WTC11 (cell line): ENCODE measurements around the gene EIF2B5. TPM values are rescaled to one million over a fixed set of nuclear protein-coding genes. Genes with fewer than 3 reads are reported as not detected.
A peak's percentile ranks its signal among the peaks of the same experiment; 100 is the strongest.

ENCODE experiments used
- ATAC-seq: fragments of 200-7000 bp; cut with Tn5 transposase; 2 replicates; pipeline ENCODE4 v1.10.0; 2021; ENCODE audit warnings: mild to moderate bottlenecking, moderate library complexity
- CTCF ChIA-PET: fragments of 300-600 bp; sonication (Branson Sonifier 250); formaldehyde crosslinking; loops from one replicate; lab custom pipeline; 2021; ENCODE audit warnings: antibody characterized with exemption; lab: Charles Lee
- POLR2A ChIA-PET: fragments of 350-600 bp; sonication (Branson Sonifier 250); formaldehyde crosslinking; loops from one replicate; lab custom pipeline; 2021; ENCODE audit warnings: antibody characterized with exemption; lab: Charles Lee
- DNase-seq: peaks from one replicate; pipeline ENCODE4 v3.0.0; 2021; ENCODE audit warnings: low spot score
- H3K27ac Mint-ChIP-seq: 2 replicates; pipeline ENCODE4 v1.8.0; 2021; ENCODE audit warnings: mixed read lengths
- H3K27me3 Mint-ChIP-seq: 2 replicates; pipeline ENCODE4 v1.8.0; 2021; ENCODE audit warnings: low read depth, mild to moderate bottlenecking, moderate library complexity, mixed read lengths
- H3K36me3 Mint-ChIP-seq: 2 replicates; pipeline ENCODE4 v1.8.0; 2021; ENCODE audit warnings: mixed read lengths
- H3K4me1 Mint-ChIP-seq: 2 replicates; pipeline ENCODE4 v1.8.0; 2022; ENCODE audit warnings: mixed read lengths
- H3K4me3 Mint-ChIP-seq: 2 replicates; pipeline ENCODE4 v1.8.0; 2021; ENCODE audit warnings: mild to moderate bottlenecking, moderate library complexity, mixed read lengths
- H3K9me3 Mint-ChIP-seq: 2 replicates; pipeline ENCODE4 v1.8.0; 2021; ENCODE audit warnings: mixed read lengths
- ETV6 ChIP-seq: sonication (generic); formaldehyde crosslinking; IDR thresholded peaks from 2 replicates; pipeline ENCODE4 v1.8.1; 2022; ENCODE audit warnings: mild to moderate bottlenecking, missing genetic modification reagents
- SMAD4 ChIP-seq: sonication (generic); formaldehyde crosslinking; IDR thresholded peaks from 2 replicates; pipeline ENCODE4 v1.8.0; 2022; ENCODE audit warnings: mild to moderate bottlenecking, missing genetic modification reagents
- ZNF317 ChIP-seq: sonication (generic); formaldehyde crosslinking; IDR thresholded peaks from 2 replicates; pipeline ENCODE4 v1.8.1; 2023; ENCODE audit warnings: low read depth, mild to moderate bottlenecking, moderate library complexity, missing genetic modification reagents, borderline replicate concordance
- total RNA-seq: library from RNA; stranded (reverse); gene quantifications from 3 replicates; pipeline ENCODE4 v1.2.3, GENCODE V29; 2021
- TF ChIP-seq, protein P1 (sequence below): sonication (generic); formaldehyde crosslinking; IDR thresholded peaks from 2 replicates; pipeline ENCODE4 v1.8.0; 2022; ENCODE audit warnings: missing genetic modification reagents
- TF ChIP-seq, protein P2 (sequence below): sonication (generic); formaldehyde crosslinking; IDR thresholded peaks from 2 replicates; pipeline ENCODE4 v1.8.0; 2023; ENCODE audit warnings: missing genetic modification reagents, mild to moderate bottlenecking, borderline replicate concordance
- TF ChIP-seq, protein P3 (sequence below): fragments of 250-450 bp; sonication (Bioruptor Pico); IDR thresholded peaks from 2 replicates; pipeline ENCODE4 v1.9.0; 2021; ENCODE audit warnings: mild to moderate bottlenecking
- TF ChIP-seq, protein P4 (sequence below): sonication (generic); formaldehyde crosslinking; IDR thresholded peaks from 2 replicates; pipeline ENCODE4 v1.8.0; 2023; ENCODE audit warnings: missing genetic modification reagents
- TF ChIP-seq, protein P5 (sequence below): fragments of 250-450 bp; sonication (Bioruptor Pico); conservative IDR thresholded peaks from 2 replicates; pipeline ENCODE4 v1.9.0; 2021; ENCODE audit warnings: mild to moderate bottlenecking
- TF ChIP-seq, protein P6 (sequence below): fragments of 250-450 bp; sonication (Bioruptor Pico); IDR thresholded peaks from 2 replicates; pipeline ENCODE4 v1.8.0; 2021; ENCODE audit warnings: mild to moderate bottlenecking
- TF ChIP-seq, protein P7 (sequence below): fragments of 250-450 bp; sonication (Bioruptor Pico); IDR thresholded peaks from 2 replicates; pipeline ENCODE4 v1.9.0; 2021; ENCODE audit warnings: mild to moderate bottlenecking, borderline replicate concordance
- TF ChIP-seq, protein P8 (sequence below): fragments of 200-600 bp; IDR thresholded peaks from 2 replicates; pipeline ENCODE4 v1.8.0; 2022; ENCODE audit warnings: antibody characterized with exemption
- TF ChIP-seq, protein P9 (sequence below): sonication (generic); formaldehyde crosslinking; IDR thresholded peaks from 2 replicates; pipeline ENCODE4 v1.8.1; 2022; ENCODE audit warnings: low read depth, missing genetic modification reagents, borderline replicate concordance

EIF2B5 gene
- total RNA-seq, 1 experiment from 2014 or later, result 42.3 TPM

DNA sequence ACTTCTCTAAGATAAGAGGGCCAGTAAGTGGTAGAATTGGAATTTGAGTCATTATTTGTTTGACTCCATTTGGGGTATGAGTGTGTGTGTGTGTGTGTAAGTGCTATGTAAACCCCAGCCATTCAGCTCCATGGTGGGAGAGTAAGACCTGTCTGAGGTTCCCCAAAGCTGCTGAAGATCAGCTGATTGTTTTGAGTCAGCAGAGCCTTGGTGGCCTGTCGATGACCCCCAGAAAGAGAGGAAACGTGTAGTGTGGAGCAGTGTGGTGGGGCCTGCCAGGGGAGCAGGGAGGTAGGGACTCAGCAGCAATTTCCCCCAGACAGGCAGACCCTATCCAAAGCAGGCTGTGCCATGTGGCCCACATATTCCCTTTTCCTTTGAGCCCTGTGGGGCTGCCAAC is 25.3 kb downstream of the EIF2B5 start:
- ATAC-seq (no peak), DNase-seq (no peak)
- Mint-ChIP-seq H3K9me3 (no peaks in the 10 kb centered on the region), H3K4me3 (no peak overlapping the region), H3K36me3 (peaks cover 12% of the 10 kb centered on the region), H3K4me1 (peaks cover 12% of the 10 kb centered on the region), H3K27me3 (no peaks in the 10 kb centered on the region), H3K27ac (peak overlapping the region; percentile 8)
- POLR2A ChIA-PET, result no interaction called here
- CTCF ChIA-PET, result no interaction called here
- TF ChIP-seq ETV6 (CRISPR knock-in tag) (no peak), ZNF317 (CRISPR knock-in tag) (no peak), SMAD4 (CRISPR knock-in tag) (no peak)
- TF ChIP-seq, protein P1, sequence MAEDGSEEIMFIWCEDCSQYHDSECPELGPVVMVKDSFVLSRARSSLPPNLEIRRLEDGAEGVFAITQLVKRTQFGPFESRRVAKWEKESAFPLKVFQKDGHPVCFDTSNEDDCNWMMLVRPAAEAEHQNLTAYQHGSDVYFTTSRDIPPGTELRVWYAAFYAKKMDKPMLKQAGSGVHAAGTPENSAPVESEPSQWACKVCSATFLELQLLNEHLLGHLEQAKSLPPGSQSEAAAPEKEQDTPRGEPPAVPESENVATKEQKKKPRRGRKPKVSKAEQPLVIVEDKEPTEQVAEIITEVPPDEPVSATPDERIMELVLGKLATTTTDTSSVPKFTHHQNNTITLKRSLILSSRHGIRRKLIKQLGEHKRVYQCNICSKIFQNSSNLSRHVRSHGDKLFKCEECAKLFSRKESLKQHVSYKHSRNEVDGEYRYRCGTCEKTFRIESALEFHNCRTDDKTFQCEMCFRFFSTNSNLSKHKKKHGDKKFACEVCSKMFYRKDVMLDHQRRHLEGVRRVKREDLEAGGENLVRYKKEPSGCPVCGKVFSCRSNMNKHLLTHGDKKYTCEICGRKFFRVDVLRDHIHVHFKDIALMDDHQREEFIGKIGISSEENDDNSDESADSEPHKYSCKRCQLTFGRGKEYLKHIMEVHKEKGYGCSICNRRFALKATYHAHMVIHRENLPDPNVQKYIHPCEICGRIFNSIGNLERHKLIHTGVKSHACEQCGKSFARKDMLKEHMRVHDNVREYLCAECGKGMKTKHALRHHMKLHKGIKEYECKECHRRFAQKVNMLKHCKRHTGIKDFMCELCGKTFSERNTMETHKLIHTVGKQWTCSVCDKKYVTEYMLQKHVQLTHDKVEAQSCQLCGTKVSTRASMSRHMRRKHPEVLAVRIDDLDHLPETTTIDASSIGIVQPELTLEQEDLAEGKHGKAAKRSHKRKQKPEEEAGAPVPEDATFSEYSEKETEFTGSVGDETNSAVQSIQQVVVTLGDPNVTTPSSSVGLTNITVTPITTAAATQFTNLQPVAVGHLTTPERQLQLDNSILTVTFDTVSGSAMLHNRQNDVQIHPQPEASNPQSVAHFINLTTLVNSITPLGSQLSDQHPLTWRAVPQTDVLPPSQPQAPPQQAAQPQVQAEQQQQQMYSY (CRISPR knock-in tag), result no peak
- TF ChIP-seq, protein P2, sequence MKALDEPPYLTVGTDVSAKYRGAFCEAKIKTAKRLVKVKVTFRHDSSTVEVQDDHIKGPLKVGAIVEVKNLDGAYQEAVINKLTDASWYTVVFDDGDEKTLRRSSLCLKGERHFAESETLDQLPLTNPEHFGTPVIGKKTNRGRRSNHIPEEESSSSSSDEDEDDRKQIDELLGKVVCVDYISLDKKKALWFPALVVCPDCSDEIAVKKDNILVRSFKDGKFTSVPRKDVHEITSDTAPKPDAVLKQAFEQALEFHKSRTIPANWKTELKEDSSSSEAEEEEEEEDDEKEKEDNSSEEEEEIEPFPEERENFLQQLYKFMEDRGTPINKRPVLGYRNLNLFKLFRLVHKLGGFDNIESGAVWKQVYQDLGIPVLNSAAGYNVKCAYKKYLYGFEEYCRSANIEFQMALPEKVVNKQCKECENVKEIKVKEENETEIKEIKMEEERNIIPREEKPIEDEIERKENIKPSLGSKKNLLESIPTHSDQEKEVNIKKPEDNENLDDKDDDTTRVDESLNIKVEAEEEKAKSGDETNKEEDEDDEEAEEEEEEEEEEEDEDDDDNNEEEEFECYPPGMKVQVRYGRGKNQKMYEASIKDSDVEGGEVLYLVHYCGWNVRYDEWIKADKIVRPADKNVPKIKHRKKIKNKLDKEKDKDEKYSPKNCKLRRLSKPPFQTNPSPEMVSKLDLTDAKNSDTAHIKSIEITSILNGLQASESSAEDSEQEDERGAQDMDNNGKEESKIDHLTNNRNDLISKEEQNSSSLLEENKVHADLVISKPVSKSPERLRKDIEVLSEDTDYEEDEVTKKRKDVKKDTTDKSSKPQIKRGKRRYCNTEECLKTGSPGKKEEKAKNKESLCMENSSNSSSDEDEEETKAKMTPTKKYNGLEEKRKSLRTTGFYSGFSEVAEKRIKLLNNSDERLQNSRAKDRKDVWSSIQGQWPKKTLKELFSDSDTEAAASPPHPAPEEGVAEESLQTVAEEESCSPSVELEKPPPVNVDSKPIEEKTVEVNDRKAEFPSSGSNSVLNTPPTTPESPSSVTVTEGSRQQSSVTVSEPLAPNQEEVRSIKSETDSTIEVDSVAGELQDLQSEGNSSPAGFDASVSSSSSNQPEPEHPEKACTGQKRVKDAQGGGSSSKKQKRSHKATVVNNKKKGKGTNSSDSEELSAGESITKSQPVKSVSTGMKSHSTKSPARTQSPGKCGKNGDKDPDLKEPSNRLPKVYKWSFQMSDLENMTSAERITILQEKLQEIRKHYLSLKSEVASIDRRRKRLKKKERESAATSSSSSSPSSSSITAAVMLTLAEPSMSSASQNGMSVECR (CRISPR knock-in tag), result no peak
- TF ChIP-seq, protein P3, sequence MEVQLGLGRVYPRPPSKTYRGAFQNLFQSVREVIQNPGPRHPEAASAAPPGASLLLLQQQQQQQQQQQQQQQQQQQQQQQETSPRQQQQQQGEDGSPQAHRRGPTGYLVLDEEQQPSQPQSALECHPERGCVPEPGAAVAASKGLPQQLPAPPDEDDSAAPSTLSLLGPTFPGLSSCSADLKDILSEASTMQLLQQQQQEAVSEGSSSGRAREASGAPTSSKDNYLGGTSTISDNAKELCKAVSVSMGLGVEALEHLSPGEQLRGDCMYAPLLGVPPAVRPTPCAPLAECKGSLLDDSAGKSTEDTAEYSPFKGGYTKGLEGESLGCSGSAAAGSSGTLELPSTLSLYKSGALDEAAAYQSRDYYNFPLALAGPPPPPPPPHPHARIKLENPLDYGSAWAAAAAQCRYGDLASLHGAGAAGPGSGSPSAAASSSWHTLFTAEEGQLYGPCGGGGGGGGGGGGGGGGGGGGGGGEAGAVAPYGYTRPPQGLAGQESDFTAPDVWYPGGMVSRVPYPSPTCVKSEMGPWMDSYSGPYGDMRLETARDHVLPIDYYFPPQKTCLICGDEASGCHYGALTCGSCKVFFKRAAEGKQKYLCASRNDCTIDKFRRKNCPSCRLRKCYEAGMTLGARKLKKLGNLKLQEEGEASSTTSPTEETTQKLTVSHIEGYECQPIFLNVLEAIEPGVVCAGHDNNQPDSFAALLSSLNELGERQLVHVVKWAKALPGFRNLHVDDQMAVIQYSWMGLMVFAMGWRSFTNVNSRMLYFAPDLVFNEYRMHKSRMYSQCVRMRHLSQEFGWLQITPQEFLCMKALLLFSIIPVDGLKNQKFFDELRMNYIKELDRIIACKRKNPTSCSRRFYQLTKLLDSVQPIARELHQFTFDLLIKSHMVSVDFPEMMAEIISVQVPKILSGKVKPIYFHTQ, result no peak
- TF ChIP-seq, protein P4, sequence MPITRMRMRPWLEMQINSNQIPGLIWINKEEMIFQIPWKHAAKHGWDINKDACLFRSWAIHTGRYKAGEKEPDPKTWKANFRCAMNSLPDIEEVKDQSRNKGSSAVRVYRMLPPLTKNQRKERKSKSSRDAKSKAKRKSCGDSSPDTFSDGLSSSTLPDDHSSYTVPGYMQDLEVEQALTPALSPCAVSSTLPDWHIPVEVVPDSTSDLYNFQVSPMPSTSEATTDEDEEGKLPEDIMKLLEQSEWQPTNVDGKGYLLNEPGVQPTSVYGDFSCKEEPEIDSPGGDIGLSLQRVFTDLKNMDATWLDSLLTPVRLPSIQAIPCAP, result no peak
- TF ChIP-seq, protein P5, sequence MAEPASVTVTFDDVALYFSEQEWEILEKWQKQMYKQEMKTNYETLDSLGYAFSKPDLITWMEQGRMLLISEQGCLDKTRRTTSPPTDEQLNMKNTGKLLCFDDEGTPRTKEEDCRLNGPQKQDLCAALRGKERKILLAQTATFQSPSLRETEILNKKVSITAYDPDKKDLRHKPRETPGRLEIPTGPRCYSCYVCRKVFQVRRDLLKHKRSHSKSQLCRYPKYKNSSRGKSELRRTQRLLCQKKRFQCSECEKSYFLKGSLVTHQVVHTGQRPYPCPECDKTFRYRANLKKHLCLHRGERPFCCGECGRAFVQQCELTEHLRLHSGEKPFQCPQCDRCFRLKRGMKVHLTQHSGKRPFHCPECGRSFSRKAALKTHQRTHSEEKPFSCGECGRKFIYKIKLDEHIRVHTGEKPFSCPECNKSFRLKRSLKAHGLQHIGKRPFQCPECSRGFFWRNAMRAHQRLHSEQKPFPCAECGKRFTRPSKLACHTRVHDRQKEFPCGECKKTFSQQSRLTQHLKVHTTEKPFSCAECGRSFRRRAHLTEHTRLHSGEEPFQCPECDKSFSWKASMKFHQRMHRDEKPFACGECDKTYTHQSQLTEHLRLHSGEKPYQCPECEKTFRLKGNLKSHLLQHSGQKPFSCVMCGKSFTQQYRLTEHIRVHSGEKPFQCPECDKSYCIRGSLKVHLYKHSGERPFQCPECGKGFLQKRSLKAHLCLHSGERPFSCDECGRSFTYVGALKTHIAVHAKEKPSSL (CRISPR knock-in tag), result no peak
- TF ChIP-seq, protein P6, sequence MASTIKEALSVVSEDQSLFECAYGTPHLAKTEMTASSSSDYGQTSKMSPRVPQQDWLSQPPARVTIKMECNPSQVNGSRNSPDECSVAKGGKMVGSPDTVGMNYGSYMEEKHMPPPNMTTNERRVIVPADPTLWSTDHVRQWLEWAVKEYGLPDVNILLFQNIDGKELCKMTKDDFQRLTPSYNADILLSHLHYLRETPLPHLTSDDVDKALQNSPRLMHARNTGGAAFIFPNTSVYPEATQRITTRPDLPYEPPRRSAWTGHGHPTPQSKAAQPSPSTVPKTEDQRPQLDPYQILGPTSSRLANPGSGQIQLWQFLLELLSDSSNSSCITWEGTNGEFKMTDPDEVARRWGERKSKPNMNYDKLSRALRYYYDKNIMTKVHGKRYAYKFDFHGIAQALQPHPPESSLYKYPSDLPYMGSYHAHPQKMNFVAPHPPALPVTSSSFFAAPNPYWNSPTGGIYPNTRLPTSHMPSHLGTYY, result no peak
- TF ChIP-seq, protein P7, sequence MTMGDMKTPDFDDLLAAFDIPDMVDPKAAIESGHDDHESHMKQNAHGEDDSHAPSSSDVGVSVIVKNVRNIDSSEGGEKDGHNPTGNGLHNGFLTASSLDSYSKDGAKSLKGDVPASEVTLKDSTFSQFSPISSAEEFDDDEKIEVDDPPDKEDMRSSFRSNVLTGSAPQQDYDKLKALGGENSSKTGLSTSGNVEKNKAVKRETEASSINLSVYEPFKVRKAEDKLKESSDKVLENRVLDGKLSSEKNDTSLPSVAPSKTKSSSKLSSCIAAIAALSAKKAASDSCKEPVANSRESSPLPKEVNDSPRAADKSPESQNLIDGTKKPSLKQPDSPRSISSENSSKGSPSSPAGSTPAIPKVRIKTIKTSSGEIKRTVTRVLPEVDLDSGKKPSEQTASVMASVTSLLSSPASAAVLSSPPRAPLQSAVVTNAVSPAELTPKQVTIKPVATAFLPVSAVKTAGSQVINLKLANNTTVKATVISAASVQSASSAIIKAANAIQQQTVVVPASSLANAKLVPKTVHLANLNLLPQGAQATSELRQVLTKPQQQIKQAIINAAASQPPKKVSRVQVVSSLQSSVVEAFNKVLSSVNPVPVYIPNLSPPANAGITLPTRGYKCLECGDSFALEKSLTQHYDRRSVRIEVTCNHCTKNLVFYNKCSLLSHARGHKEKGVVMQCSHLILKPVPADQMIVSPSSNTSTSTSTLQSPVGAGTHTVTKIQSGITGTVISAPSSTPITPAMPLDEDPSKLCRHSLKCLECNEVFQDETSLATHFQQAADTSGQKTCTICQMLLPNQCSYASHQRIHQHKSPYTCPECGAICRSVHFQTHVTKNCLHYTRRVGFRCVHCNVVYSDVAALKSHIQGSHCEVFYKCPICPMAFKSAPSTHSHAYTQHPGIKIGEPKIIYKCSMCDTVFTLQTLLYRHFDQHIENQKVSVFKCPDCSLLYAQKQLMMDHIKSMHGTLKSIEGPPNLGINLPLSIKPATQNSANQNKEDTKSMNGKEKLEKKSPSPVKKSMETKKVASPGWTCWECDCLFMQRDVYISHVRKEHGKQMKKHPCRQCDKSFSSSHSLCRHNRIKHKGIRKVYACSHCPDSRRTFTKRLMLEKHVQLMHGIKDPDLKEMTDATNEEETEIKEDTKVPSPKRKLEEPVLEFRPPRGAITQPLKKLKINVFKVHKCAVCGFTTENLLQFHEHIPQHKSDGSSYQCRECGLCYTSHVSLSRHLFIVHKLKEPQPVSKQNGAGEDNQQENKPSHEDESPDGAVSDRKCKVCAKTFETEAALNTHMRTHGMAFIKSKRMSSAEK (CRISPR knock-in tag), result no peak
- TF ChIP-seq, protein P8, sequence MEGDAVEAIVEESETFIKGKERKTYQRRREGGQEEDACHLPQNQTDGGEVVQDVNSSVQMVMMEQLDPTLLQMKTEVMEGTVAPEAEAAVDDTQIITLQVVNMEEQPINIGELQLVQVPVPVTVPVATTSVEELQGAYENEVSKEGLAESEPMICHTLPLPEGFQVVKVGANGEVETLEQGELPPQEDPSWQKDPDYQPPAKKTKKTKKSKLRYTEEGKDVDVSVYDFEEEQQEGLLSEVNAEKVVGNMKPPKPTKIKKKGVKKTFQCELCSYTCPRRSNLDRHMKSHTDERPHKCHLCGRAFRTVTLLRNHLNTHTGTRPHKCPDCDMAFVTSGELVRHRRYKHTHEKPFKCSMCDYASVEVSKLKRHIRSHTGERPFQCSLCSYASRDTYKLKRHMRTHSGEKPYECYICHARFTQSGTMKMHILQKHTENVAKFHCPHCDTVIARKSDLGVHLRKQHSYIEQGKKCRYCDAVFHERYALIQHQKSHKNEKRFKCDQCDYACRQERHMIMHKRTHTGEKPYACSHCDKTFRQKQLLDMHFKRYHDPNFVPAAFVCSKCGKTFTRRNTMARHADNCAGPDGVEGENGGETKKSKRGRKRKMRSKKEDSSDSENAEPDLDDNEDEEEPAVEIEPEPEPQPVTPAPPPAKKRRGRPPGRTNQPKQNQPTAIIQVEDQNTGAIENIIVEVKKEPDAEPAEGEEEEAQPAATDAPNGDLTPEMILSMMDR, result no peak
- TF ChIP-seq, protein P9, sequence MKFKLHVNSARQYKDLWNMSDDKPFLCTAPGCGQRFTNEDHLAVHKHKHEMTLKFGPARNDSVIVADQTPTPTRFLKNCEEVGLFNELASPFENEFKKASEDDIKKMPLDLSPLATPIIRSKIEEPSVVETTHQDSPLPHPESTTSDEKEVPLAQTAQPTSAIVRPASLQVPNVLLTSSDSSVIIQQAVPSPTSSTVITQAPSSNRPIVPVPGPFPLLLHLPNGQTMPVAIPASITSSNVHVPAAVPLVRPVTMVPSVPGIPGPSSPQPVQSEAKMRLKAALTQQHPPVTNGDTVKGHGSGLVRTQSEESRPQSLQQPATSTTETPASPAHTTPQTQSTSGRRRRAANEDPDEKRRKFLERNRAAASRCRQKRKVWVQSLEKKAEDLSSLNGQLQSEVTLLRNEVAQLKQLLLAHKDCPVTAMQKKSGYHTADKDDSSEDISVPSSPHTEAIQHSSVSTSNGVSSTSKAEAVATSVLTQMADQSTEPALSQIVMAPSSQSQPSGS (CRISPR knock-in tag), result no peak
